GM21526 (cell line): ENCODE measurements around the gene IL1F10.

Source experiments
- ATAC-seq: cut with Tn5 transposase; IDR thresholded peaks from one replicate; pipeline ENCODE4 v1.9.1; 2021; ENCODE audit warnings: moderate library complexity; ENCODE audit not compliant: unreplicated experiment, low FRiP score

IL1F10 gene

GRCh38 chr2:113111121-113111520 lies 43.4 kb downstream of the IL1F10 start:
- no peak for ATAC-seq

- ATAC-seq, result no peak
Measured at GRCh38 chr2:113111823-113112287, 44.1 kb downstream of the IL1F10 start.

DNA sequence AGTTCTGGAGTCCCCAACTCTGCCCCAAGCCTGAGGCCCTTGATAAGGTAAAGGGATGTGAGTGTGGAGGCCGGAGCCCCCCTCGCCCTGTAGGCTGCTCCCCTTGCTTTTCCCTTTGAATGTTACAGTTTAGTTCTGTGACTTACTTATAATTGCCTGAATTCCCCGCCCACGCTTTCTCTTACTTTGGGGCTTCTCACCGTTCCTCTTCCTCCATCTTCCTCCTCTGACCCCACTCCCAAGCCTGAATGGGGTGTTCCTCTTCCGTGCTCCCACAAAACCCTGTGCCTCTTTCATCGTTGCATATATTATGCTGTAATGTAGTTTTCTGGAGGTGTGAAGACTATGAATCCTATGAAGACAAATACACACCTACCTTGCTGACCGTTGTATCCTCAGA lies 44.7 kb downstream of the IL1F10 start:
- ATAC-seq, result no peak

DNA sequence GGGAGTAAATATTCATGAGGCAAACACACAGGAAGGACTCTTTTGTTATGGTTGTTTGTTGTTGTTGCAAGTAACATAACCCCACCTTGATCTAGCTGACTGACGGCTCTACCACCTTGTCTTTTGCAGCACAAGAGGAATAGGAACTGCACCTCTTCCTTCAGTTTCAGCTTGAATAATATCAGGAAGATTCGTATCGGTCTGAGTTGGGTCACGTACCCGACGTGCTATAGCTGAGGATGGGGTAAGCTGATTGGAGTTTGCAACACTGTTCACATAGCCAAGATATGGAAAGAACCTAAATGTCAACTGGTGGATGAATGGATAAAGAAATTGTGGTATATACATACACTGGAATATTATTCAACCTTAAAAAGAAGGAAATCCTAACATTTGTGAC lies 45.1 kb downstream of the IL1F10 start:
- ATAC-seq, result no peak

DNA sequence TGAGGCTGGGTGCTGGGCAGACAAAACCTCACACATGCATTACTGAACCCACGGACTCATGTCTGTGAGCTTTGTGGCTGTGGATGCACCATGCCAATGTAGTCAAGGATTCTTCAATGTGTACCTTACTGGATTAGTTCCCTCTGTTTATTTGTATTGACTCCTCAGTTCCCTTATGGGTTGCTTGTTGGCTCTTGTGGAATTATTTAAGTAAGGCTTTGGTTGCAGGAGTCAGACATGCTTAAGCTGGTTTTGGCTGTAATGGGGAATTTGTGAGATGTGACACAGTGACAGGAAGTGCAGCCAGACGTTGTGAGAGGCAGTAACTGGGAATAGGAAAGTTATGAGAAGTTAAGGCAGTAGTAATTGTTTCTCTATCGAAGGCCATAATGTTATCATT lies 46.0 kb downstream of the IL1F10 start:
- no peak for ATAC-seq

DNA sequence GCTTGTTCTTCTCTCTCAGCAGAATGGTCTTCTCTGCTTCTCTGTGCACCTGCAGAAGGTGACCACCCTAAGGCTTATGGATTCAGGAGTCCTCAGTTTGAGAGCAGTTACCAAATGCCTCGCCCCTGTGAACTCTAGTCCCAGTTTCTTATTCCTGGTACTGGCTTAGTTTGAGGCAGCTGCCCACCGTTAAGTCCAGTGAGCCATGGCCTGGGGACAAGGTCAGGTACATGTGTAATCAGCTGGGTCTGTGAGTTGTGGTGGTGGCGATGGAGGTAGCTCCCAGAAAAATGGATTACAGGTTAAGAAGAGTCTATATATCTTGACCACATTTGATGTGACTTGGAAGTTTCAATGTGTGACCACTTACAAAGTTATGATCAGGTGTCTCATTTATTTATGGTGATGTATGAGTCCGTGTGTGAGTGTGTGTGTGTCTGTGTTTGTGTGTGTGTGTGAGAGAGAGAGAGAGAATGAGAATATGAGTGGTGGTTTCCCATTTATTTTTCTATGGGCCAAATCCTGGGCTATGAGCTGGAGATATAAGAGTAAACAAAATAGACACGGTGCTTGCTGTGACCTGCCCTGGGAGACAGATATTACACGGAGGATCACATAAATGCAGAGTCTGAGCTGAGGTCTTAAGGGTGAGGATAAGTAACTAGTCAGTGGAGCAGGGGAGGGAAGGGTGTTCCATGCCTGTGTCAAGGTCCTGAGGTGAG lies 46.6 kb downstream of the IL1F10 start:
- no peak for ATAC-seq

DNA sequence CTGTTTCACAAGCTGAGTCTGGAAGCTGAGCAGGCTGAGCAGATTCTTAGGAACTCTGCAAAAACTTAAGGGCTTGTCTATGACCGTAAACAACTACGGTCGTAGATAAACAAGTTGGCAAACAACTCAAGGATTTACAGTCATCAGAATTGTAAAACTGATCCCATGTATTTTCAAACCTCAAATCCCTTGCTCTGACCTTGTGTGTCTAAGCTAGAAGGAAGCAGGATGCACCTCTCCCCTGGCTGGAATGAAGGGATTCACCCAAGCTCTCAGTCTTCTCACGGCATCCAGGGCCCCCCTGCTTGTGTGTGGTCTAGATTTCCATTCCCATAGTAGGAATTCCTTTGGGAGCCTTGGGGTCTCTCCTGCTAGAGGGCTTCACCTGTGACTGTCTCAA lies 47.2 kb downstream of the IL1F10 start:
- no peak for ATAC-seq

GRCh38 chr2:113116100-113116958 lies 48.6 kb downstream of the IL1F10 start:
- no peak for ATAC-seq

DNA sequence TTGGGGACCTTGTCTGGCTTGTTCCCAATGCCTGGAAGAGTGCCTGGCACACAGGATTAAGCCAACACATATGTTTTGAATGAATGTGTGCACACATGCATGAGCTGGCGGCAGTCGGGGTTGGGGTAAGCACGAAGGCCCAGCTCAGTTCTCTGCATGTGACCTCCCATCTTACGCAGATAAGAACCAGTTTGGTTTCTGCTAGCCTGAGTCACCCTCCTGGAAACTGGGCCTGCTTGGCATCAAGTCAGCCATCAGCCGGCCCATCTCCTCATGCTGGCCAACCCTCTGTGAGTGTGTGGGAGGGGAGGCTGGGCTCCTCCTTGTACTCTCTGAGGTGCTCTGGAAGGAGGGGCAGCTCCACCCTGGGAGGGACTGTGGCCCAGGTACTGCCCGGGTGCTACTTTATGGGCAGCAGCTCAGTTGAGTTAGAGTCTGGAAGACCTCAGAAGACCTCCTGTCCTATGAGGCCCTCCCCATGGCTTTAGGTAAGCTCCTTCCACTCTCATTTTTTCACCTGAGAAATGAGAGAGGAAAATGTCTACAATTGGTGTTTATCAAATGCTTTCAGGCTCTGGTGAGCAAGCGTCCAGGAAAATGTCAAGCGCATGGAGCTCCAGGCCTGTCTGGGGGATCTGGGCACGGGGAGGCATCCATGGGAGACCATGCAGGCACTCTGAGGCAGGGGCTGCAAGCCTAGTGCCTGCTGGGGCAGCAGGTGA lies 49.9 kb downstream of the IL1F10 start:
- ATAC-seq, result no peak

GRCh38 chr2:113118263-113118657 lies 50.5 kb downstream of the IL1F10 start:
- no peak for ATAC-seq

GRCh38 chr2:113119111-113119510 lies 51.3 kb downstream of the IL1F10 start:
- no peak for ATAC-seq

GRCh38 chr2:113120861-113121260 lies 53.1 kb downstream of the IL1F10 start:
- ATAC-seq, result no peak

- ATAC-seq, result no peak
Measured at GRCh38 chr2:113122364-113122763, 54.6 kb downstream of the IL1F10 start.

DNA sequence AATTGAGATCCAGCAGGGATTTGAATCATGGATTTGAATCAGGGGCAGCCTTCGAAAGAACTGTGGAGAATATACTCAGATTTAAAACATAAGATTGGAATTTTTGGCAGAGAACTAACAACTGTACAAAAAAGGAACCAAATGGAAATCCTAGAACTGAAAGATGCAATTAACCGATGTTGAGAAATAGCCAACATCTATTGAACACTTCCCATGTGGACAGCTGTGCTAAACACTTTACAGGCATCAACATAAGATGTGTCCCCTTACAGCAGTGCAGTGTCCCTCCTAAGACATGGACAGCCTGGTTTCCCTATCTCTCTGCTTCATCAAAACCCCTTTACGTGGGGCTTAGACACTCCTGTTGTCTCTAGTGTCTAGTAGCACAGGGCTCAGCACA lies 56.0 kb downstream of the IL1F10 start:
- ATAC-seq, result no peak

DNA sequence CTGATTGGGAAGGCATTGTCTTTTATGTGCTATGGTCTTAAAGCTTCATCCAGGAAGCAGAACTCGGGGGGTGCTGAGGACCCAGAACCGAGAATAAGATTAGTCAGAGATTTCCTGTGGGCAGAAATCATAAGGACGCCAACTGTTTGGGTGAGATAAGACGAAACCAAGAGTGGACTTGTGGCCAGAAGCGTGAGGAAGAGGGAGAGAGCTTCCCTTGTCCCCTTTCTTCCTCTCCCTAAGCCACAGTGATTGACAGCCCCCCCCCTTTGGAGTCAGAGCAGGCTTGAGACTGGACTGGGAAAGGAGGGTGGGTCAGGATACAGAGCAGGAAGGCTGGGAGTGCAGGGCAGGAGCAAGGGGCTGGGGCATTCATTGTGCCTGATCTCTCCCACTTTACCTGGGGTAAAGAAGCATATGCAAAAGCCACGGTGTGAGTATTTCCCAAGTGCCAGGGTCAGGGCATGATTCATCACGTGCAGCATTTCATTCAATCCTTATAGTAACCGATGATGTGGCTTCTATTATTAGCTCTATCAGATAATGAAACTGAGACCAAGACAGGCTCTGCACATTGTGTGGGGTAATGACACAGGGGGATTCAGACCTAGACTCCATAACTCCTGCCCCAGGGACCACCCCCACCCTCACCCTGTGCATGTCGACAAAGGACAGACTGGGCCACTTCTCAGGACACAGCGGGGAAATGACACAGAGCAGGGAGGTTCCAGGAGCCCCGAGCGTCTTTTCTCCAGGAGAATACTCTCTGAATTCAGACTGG lies 56.6 kb downstream of the IL1F10 start:
- no peak for ATAC-seq
